GM18858 (cell line): ENCODE data around the gene VWC2.

ENCODE experiments used
- ATAC-seq: cut with Tn5 transposase; IDR thresholded peaks from one replicate; pipeline ENCODE4 v1.9.1; 2021; ENCODE audit not compliant: unreplicated experiment

VWC2 gene

DNA sequence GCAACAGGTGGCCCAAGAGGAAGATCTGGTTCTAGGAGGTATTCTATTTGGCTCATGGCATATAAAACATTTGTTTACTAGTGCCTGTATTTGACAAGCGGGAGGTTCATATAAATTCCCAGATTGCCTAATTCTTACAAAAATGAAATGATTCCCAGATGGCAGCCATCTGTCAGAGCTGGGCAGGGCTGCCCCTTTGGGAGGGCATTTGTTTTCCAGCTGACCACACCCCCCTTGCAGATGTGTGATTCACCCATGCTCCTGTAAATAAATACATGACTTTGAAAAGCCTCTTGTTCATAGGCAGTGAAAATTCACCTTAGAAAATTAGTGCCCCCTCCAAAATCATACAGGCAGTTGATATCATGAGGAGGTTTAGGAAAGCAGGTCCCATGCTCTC lies 8.6 kb downstream of the VWC2 start:
- no peak for ATAC-seq

DNA sequence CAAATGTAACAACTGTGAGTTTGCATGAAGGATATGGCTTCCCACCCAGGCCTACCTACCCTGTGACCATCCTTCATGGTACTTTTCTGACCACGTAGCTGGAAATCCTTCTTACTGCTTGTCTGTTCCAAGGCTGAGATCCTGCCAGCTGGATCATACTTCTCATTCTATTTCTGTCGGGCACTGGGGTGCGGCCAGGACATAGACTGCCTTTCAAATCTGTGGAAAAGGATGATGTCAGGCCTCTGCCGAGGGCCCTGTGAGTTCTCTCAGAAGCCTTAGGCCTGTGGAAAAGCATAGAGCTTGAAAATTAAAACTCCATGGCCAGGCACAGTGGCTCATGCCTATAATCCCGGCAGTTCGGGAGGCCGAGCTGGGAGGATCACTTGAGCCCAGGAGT lies 10.0 kb downstream of the VWC2 start:
- ATAC-seq = no peak

DNA sequence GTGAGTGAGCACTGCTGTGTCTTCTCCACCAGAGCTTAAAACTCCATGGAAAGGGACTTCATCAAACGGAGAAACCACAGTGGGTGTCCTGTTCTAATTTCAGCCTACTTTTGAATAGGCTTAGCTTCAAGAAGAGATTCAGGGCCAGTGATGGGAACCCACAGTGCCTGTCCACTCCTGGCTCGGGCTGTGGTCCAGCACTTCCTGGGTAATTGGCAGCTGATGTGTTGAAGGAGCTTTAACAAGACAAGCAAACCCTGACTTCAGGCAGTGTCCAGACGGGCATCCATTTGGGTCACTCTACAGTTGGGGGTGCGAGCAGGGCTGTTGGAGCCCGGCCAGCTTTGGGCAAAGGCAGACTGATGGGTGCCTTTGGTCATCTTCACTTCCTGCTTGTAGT lies 14.5 kb downstream of the VWC2 start:
- no peak for ATAC-seq

DNA sequence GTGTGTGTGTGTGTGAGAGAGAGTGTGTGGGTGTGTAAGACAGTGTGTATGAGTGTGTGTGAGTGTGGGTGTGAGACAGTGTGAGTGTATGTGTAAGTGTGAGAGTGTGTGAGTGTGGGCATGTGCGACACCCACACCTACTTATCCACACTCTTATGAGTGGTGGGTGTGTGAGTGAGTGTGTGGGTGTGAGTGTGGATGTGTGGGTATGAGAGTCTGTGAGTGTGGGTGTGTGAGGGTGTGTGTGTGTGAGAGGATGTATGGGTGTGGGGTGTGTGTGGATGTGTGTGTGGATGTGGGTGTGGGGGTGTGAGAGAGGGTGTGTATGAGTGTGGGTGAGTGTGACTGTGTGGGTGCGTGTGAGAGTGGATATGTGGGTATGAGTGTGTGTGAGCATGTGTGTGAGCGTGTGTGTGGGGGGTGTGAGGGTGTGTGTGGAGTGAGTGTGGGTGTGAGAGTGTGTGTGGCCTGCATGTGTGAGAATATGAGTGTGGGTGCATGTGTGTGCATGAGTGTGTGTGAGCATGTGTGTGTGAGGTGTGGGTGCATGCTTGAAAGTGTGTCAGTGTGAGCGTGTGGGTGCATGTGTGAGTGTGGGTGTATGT lies 15.1 kb downstream of the VWC2 start:
- ATAC-seq = no peak

DNA sequence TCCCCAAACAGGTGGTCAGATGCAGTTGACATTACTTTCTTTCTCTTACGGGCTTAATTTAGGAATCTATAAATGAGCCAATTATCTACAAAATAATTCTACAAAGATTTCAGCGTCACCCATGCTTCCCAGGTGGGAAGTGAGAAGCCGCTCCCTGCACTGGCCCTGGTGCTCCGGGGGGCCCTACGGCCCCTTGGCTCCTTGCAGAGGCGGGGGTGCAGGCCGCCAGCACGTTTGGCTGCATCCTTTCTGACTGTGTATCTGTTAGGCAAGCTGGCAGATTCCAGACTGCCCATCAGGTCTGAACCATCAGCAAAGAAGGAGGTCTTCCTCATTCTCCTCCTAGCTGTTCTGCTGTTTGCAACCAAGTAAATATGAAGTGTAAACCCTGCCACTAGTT lies 16.3 kb downstream of the VWC2 start:
- ATAC-seq = no peak

DNA sequence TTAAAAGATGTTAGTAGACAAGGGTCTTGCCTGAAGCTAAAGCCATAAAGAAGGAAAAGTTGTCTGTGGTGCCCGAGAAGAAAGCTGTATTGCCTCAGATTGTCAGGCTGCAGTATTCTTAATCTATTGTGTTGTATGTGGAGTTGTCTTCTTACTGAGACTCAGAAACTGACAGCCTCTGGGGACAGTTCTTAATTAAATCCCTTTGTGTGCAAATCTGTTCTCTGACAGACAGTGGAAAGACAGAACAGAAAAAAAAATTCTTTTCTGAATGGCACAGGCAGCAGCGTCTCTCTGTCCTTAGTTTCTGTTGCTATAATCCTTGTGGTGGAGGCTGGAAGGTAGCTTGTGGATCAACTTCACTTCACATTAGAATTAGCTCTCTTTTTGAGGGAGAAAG lies 16.8 kb downstream of the VWC2 start:
- ATAC-seq = no peak

DNA sequence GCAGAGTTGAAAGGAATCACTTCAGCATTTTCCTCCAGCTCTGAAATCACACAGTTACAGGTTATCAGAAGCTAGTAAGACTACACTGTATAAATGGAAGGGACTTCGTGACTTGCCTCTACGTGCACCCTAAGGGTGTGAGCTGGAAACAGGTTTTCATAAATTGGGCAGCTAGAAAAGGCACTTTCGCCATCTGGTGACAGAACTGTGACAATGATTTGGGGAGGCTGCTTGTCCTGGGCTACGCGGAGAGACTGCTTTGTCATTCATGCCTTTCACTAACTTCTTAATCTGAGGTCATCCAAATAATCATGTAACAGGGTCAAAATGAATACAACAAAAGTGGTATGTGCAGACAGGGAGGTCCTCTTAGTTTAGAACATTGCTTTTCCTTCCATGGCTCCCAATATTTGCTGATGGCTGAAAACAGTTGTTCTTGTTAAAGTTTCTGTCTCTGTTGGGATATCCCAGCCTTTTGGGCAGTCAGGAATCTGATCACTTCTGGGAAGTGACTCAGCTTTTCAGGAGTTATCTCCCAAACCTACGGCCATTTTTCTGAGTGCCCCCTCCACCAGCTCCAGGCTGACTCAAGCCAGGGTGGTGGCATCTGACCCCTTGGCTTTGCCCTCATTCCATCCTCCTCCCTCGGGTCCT lies 17.8 kb downstream of the VWC2 start:
- ATAC-seq = peak; percentile 90

DNA sequence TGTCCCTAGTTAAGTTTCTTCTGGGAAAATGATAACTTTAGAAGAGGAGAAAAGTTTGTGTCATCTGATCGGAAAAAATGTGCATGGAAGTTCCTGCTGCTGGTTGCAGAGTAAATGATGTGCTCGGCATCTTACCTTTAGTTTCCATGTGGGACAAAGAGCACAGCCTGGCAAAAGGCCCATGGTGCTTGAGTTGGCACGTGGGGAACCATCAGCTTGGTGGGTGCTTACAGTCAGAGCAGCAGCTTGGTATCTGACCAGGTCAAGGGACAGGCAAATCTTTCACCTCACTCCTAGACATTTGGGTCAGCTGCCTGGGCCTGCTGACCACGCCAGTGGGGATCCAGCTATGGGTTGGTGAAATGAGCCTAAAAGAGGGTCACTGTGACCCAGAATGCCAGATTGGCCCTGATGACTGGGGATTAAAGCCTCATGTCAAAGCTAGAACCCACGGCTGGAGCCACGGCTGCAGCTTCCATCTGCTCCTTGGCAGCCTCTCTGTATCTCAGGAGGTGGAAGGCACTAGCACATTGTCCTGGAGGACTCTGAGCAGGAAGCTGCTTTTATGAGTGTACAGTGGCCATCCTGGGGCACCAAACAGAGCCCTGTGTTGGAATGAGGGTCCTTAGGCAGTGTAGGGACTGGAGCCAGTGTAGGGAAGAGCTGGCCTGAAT lies 24.7 kb downstream of the VWC2 start:
- no peak for ATAC-seq

DNA sequence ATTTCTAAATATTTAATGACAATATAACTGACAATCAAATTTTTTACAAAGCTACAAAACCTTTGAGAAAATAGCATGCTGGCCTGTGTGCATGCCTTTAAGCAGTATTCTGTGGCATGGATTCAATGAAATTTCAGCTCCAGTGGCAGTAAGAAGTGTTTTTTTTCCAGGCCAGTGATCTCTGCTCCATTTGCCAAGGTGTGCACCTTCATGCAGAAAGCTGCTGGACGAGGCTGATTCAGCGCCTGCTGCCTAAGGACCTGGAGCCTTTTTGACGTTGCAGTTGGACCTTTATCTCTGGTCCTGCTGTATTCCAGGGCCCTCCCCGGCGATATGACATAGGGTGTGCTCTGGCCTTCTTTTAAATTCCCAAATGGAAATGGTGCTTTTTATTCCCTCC lies 26.6 kb downstream of the VWC2 start:
- no peak for ATAC-seq

DNA sequence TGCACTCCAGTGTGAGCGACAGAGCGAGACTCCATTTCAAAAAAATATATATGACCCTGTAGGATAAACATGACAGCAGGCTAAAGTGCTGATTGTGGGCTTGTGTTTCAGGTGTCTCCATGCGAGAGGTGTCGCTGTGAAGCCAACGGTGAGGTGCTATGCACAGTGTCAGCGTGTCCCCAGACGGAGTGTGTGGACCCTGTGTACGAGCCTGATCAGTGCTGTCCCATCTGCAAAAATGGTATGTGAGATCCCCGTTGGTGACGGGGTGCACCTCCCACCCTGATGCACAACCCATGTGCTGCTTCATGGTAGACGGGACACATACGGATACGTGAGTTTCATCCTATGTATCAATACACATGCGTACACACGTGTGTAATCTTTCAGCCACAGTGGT lies 29.2 kb downstream of the VWC2 start:
- ATAC-seq = no peak

DNA sequence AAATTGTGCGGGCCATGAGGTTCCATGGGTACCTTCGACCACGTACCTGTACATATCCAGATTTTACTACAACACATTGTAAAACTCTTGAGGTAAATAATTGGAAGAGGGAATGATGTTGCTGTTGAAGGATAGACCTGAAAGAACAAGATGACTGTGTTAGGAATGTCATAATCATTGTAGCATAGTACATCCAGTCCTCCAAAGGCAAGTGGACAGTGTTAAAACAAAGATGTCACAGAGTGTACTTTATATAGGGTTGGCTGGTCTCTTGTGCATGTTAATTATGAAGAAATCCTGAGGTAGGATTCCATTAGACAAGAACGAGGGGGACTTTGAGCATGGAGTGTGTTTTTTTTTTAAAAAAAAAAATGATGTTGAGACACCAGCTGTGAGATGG lies 30.4 kb downstream of the VWC2 start:
- no peak for ATAC-seq

DNA sequence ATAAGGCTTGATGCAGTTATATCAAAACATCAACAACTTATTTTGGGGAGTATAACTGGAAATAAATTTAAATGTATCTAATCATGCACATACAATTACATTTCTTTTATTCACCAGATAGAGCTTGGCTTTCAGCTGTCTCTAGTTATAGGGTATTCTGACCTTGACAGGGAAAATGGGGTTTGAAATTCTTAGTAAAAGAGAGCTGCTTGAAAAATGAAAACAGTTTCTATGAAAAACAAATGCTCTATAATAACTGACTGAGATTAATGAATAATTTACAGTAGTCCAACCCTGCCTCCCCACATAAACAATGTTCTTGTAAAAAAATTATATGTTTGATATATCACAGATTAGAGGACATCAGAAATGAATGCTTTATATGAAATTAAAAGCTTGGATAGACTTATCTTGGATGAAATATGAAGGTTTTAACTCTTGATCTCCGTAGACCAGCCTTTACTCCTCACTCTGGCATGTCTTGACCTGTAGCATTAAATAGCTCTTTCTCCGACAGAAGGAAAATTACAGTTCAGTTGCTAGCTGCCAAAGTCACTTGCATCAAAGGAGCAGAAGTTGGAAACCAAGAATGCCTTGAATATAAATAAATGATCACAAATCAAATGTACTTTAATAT lies 32.1 kb downstream of the VWC2 start:
- no peak for ATAC-seq

DNA sequence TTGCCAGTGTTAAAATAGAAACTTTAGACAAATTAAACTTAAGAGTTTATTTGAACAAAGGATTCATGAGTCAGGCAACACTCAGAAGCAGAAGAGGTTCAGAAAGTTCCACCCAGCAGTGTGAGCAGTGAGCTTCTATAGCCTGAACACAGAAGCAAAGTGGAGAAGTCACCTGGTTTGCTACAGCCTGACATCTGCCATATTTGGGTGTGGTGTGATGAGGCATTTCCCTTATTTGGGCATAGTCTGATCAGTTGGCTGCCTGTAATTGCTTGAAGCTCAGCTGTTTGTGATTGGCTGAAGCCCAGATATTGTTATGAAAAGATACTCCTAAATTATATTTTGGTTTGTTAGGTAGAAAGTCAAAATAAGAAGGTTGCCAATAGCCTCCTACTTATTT lies 39.1 kb downstream of the VWC2 start:
- ATAC-seq = no peak

DNA sequence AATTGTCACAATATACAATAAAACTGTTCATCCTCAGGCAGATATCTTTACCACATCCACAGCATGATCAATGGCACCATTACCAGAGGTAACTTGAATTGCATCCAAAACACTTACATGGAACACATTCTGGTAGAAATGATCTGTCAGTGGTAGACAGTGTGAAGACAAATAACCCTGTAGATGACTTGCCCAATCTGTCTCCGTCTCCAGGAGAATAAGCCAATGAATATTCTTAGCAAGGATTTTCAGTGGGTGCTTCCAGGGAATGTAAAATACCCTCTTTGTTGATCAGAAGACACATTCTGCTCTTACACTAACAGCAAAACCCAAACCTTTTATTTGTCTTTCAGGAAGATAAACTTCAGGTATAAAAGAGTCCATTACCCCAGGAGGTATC lies 43.8 kb downstream of the VWC2 start:
- ATAC-seq = no peak

DNA sequence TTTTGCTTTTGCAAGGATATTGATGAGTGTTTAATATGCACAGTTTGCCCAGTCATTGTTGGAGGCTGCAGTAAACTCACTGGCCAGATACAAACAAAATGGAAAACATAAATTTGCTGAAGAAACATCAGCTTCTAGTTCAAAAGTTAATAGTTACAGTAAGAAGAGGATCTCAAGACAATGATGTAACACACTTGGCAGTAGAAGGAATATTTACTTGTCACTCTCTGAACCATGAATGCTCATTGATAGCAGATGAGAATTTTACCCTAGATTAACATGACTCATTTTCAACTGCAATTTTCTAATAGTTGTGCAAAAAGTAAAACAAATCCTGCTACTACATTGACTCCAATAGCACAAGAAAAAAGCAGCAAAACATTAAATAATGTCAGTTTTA lies 47.7 kb downstream of the VWC2 start:
- no peak for ATAC-seq

DNA sequence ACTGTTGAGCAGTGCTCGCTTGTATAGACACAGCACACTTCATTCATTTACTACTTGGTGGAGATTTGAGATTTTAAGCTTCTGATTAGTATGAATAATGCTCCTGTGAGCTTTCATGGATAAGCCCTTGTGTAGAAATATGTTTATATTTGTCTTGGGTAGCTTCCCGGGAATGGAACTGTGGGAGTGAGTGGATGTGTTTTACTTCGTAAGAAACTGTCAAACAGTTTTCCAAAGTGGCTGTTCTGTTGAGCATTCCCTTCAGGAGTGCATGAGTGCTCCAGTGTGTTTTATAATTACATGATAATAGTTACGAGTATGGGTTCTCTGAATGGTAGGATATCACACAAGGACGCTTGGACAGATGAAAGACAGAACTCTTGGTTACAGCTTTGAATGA lies 49.4 kb downstream of the VWC2 start:
- ATAC-seq = no peak

DNA sequence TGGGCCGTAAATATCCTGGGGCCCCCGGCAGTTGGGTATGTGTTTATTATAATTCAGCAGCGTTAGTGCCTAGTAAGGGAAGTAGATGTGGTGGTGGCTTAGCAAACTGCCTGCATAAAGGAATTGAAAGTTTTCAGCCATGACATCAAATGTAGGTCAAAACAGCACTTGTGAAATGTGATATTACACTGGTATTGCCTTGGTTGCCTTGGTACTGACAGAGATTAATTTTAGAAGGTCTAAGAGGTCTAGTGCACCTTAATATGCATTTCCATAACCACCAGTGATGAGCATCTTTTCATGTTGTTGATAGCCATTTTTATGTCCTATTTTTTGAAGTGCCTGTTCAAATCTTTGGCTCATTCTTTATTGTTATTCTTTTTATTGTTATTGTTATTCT lies 50.1 kb downstream of the VWC2 start:
- ATAC-seq = no peak

DNA sequence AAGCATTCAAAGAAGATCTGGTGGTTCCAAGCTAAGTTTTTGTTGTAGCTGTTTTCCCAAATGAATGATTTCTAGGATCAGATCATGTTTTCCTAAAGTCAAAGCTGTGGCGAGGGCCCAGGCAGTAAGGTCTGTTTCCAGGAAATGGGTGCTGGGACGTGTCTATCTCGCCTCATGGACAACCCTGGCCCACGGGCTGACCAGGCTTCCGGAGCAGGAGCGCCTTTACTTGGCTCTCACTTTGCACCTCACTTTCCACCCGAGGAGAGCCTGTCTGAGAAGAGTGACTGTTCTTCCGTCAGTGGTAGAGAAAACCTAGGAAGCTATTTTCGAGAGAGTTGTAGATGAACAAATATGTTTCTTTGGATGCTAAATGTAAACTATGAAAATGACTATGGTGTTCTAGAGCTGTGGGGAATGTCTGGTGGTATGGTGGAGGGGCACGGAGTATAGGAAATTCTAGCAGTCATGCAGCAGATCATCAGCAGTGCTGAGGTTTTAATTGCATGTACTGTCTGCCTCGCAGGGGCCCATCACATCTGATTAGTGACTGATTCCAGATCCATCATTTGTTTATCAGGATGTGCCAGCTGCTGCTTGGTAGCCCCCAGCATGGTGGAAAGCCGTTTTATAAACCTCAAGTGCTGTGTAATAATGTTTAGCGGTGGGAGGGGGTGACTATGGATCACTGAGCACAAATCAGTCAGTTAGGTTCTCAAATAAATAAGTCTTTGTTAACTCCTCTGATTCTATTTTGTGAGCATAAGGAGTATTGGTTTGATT lies 66.6 kb downstream of the VWC2 start:
- ATAC-seq = no peak

DNA sequence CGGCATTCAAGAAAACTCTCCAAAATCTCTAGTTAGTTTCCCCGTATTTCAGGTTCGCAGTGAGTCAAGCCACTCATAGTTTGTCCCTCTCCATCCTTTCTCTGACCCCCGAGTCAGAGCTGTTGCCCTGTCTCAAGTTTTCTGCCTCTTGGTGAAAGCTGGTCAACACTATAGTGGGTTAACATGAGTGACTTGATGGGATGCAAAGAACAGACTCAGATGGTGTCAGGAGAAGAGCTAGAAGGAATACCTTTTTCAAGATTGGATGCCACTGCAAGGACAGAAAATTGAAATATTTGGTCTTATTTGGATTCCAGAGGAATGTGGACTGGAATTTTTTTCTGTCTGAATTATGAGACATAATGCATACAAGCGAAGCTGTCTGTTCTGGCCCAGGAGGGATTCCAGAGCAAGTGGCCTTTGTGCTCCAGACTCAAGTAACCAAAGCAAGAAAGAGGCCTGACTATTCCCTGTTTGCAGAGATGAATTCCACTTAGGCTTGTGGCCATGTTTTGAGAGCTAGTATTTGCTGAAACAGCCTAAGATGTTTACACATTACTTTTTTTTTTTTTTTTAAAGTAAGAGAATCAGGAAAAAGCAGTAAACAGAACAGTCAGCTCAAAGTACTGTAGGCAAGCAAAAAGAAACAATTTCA lies 67.4 kb downstream of the VWC2 start:
- no peak for ATAC-seq

DNA sequence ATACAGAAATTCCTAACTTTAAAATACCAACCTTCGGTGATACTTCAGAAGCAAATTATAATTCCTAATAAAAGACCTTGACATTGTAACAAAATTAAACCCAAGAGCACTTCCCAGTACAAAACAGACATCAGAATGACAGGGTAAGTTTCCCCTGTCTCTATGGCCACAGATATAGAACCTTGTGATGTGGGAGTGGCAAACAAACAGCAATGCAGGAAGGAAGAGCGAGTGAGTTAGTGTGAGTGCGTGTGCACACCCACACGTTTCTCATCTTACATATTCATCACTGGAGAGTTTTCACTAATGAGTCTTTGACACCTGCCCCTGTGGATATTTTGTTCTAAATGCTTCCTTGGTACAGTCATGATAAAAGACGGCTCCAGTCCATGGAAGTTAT lies 72.2 kb downstream of the VWC2 start:
- no peak for ATAC-seq
